DMS 273 treated with DMSO at 0.1 percent for 48 hours (cell line): ENCODE data around the gene GLCCI1.
"Not testable (repeated sequence)": the region's sequence is repeated elsewhere in the genome, so short reads cannot be mapped to it uniquely, and the experiment has no call there.

Experiments used
- DNase-seq: peaks from one replicate; lab custom pipeline; 2025; lab: John Stamatoyannopoulos, UW

Gene GLCCI1

DNA sequence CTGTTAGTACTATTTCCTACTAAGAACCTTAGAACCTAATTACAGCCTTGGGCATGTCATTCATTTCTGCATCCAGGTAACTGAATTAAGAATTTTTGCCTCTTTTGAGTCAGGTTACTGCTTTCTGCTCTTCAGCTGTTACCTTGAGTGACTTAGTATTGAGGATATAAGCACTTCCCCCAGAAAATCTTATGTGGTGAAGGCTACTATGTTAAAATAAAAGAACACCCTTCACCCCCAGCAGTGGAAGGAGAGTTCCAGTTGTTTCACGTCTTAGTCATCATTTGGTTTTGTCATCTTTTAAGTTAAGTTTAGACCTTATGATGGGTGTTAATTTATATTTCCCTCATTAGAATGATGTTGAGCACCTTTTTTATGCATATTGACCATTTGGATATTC is 82.8 kb downstream of the GLCCI1 start:
- no peak for DNase-seq

DNA sequence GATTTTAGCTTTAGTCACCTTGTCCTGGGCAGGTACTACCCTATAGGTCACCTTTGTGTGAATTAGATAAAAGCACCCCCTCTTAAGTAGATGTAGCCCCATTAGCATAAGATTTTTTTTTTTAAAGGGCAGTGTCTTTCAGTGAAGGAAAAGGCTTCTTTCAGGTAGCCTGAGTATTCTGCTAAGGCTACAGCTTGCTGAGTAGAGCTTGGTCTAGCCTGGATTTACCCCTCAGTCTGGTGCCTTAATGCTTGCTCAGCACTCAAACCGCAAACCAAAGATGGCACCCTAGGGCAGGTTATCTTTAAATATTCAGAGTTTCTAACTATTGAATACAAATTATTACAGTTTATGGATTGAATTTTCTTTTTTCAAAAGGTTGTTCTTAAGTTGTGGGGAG is 83.4 kb downstream of the GLCCI1 start:
- no peak for DNase-seq

DNA sequence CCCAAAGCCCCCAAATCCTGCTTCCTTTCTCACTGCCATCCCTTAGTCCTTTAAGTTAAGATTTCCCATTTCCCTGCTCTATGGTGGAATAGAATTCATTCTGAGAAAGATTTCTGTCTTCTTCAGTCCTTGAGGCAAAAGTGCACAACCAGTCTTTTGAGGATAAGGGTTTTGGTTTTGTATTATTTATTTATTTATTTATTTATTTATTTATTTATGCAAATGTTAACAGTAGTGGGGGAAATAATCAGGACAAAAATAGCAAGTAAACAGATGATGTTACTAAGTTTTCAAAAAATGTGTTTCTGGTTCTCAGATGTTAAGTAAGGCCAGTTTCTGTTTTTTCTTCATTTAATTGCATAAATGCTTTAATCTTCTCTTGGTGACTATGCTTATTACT is 84.2 kb downstream of the GLCCI1 start:
- DNase-seq, result no peak

DNA sequence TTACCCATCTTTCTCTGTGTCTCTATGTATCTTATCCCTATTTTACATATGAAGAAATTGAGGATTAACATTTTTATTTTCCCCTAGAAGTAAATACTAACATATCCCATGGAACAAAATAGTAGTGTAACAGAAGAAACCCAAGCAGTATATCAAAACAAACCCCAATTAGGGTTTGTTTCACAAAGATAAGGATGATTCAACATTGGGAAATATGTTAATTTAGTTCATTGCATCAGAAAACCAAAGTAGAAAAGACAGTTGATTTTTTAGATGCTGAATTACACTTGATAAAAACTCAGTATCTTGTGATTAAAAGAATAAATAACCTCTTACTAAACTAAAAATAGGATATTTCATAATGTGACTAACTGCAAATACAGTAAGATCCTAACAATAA is 87.8 kb downstream of the GLCCI1 start:
- DNase-seq, result no peak

DNA sequence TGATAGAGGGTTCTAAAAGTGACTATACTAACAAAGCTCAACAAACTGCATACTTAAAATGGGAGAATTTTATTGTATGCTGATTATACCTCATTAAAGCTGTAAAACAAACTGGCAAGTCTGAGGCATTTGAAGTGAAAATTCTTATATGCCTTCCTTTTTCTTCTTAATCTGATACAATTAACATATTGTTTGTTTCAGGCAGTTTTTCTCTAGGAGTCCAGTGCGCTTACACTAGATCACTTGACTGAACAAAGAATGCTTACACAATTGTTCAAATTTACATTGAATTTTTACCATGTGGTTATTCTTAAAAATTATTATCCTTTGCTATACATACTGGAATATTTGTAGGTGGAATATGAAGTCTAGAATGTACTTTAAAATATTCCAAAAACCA is 89.0 kb downstream of the GLCCI1 start:
- no peak for DNase-seq

DNA sequence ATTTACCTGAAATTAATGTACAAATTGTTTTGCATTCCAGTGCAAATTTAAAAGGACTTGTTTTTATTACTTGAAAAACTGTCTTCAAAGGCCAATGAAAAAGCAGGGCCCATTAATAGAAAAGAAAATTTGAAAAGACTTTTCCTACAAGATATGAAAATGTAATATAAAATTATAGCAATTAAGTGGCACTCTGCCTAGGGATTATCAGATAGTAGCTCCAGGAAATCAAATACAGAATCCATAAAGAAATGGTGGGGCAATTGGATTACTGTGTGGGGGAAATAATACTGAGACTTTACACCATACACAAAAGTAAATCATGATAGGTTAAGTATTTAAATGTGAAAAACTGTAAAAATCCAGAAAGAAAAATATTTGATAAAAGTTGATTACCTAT is 89.7 kb downstream of the GLCCI1 start:
- no peak for DNase-seq

DNA sequence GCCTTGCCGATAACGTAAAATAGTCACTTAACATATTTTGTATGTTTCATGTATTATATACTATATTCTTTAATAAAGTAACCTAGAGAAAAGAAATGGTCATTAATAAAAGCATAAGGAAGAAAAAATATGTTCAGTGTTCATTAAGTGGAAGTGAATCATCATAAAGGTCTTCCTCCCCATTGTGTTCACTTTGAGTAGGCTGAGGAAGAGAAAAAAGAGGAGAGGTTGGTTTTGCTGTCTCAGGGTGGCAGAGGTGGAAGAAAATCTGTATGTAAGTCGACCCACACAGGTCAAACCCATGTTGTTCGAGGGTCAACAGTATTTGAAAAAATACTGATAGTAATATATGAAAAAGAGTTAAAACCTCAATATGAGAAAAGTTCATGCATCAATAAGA is 90.3 kb downstream of the GLCCI1 start:
- no peak for DNase-seq

DNA sequence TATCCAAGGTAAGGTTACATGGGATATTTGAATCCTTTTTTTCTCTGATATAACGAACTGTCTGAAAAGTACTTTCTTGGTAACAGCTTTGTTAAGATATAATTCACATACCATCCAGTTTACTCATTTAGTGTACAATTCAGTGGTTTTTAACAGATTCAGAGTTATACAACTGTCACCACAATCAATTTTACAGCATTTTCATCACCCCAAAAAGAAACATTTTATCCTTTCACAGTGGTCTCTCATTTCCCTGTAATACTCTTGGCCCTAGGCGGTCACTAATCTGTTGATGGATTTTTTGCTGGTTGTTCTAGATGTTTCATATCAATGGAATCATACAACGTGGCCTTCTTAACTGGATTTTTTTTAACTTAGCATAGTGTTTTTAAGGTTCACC is 91.6 kb downstream of the GLCCI1 start:
- no peak for DNase-seq

DNA sequence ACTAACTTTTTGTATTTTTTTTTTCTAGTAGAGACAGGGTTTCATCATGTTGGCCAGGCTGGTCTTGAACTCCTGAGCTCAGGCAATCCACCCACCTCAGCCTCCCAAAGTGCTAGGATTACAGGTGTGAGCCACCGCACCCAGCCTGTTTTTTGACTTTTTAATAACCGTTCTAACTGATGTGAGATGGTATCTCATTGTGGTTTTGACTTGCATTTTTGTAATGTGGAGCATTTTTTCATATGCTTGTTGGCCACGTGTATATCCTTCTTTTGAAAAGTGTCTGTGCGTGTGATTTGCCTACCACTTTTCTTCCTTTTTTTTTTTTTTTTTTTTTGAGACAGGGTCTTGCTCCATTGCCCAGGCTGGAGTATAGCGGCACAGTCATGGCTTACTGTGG is 94.7 kb downstream of the GLCCI1 start:
- not testable (repeated sequence) for DNase-seq

DNA sequence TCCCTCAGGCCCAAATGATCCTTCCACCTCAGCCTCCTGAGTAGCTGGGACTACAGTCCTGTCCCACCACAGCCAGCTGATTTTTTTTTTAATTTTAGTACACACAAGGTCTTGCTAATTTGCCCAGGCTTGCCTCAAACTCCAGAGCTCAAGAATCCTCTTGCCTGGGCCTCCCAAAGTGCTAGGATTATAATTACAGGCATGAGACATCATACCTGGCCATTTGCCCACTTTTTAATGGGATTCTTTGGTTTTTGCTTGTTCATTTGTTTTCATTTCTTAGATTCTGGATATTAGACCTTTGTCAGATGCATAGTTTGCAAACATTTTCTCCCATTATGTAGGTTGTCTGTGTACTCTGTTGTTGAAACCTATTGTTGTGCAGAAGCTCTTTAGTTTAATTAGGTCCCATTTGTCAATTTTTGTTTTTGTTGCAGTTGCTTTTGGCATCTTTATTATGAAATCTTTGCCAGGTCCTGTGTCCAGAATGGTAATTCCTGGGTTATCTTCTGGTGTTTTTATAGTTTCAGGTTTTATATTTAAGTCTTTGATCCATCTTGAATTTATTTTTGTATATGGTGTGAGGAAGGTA is 95.2 kb downstream of the GLCCI1 start:
- no peak for DNase-seq

DNA sequence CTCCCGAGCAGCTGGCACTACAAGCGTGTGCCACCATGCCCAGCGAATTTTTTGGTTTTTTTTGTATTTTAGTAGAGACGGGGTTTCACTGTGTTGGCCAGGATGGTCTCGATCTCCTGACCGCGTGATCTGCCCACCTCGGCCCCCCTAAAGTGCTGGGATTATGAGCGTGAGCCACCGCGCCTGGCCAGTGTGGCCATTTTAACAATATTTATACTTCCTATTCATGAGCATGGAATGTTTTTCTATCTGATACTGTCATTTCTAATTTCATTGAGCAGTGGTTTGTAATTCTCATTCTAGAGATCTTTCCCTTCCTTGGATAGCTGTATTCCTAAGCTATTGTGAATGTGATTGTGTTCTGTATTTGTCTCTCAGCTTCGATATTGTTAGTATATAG is 96.2 kb downstream of the GLCCI1 start:
- no peak for DNase-seq

DNA sequence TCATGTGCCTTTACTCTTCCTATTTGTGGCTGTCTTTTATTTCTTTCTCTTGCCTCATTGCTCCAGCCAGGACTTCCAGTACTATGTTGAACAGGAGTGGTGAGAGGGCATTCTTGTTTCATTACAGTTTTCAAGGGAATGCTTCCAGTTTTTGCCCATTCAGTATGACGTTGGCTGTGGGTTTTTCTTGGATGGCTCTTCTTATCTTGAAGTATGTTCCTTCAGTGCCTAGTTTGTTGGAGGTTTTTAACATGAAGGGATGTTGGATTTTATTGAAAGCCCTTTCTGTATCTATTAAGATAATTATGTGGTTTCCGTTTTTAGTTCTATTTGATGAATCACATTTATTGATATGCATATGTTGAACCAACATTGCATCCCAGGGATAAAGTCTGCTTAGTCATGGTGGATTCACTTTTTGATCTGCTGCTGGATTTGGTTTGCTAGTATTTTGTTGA is 96.8 kb downstream of the GLCCI1 start:
- DNase-seq, result no peak

DNA sequence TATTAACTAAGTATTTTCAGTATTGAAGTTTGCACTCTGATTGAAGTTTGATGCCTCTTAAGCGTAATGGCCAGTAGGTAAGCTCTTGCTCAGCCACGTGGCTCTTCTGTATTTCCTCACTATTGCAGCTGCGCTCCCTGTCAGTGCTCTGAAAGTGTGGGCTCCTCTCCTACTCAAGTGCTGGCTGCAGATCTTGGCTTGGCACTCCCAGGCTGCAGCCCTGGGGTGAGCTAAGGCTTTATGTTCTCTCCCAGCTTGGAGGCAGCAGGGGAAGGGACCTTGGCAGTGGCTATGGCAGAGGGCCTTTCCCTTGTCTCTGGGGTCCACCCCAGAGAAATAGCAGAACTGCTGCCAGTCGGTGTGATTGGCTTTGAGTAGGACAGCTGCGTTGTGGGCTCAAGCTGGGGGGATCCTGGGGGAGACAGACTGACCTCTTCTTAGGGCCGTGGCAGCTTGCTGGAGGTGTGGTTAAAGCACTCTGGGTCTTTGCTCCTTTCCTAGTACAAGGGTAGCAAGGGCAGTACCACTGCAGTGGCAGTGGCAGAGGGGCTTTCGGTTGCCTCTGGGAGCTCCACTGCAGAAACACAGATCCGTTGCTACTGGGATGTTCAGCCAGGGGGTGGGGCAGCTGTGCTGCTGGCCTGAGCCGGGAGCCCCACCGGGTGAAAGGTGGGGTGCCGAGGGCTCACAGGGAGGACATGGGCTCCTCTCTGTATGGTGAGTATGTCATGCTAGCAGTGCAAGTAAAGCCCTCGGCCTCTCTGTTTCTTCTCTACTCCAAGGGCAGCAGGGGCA is 100.5 kb downstream of the GLCCI1 start:
- no peak for DNase-seq

DNA sequence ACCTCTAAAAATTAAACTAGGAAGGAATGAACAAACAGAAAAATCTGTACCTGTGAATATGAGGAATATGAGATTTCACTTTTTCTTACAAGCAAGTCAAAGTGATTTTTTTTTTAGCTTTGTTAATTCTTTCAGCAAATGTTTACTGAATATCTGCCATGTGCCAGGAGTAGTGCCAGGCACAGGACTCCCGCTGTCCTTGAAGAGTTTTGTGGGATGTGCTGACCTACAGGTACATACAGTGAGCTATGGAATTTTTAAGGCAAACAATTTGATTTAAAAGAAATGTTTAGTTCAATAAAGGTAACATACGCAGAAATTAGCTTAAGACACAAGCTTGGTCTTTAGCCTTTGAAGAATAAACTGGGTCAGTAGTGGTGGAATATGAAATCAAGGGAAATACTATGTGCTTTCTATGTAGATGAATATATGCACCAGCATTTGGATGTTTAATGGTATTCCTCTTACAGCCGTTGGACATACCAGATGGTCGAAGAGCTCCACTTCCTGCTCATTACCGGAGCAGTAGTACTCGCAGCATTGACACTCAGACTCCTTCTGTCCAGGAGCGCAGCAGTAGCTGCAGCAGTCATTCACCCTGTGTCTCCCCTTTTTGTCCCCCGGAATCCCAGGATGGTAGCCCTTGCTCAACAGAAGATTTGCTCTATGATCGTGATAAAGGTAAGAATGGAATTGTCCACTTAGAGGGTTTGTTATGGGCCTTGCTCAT is 102.0 kb downstream of the GLCCI1 start:
- peak; percentile 33 for DNase-seq

DNA sequence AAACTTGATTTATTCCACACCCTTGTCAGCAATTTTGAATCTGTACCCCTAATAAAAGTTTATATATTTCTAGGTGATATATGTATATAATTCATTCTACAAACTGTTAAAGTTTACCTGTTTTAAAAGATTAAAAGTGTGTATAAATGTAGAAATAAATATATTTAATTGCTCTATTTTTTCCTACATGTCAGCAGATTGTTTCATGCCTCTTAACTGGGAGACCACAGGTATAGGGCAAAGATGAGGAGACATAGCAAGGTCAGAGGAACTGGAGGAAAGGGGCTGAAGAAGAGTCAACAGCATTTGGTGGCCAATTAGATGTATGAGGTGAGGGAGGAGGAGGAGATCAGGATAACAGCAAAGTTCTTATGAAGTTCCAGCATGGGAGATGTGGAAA is 109.8 kb downstream of the GLCCI1 start:
- DNase-seq, result no peak

DNA sequence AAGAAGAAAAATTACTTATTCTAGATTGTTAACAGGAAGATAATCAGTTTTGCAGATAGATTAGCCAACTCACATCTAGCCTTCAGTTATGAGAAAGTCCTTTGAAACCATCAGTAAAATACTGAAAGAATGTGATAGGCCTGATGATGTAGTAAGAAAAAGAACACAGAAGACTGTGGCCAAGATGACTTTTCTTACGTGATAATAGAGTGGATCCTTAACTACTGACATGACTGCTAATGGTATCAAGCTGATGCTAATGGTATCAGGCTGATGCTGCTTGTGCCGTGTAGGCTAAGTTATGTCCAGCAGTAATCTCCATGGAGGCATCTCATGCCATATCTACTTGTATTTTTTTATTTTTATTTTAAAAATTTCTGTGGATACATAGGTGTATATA is 114.2 kb downstream of the GLCCI1 start:
- no peak for DNase-seq

DNA sequence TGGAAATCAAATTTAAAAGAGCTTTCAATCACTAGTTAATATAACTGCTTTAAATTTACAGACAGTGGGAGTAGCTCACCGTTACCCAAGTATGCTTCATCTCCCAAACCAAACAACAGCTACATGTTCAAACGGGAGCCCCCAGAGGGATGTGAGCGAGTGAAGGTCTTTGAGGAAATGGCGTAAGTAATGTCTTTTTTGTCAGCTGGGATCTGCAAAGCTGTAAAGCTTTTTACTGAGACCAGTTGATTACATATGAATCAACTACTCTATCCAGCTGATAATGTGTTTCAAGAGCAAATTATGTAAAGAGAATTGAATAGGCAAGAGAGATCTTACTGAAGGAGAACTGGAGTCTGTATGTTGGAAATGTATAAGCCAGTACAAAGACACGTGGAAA is 116.2 kb downstream of the GLCCI1 start:
- no peak for DNase-seq

DNA sequence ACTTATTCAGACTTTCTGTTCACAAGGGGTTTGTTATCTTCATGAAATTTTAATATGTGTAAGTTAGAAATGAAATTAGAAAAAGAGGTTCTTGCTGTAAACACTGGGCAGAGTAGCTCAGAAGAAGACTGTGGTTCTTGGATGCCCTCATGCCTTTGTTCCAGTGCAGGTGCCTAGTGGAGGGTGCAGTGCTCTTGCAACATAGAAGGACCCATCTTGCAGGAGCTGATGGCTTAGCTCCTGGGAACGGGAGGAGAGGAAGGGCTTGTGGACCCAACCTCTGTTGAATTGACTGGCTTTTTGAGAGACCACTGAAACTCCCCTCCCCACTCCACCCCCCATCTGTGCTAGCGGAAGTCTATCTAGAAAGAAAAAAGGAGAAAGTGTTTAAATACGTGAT is 116.8 kb downstream of the GLCCI1 start:
- no peak for DNase-seq

DNA sequence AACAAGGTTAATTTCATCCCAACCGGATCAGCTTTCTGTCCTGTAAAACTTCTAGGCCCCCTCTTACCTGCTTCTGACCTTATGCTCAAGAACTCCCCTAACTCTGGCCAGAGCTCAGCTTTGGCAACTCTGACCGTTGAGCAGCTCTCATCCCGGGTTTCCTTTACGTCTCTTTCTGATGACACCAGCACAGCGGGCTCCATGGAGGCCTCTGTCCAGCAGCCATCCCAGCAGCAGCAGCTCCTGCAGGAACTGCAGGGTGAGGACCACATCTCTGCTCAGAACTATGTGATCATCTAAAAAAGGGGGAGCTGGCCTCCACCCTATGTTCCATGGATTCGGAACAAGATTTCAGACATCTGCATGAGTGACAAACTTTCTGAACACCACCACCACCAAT is 117.6 kb downstream of the GLCCI1 start:
- no peak for DNase-seq

DNA sequence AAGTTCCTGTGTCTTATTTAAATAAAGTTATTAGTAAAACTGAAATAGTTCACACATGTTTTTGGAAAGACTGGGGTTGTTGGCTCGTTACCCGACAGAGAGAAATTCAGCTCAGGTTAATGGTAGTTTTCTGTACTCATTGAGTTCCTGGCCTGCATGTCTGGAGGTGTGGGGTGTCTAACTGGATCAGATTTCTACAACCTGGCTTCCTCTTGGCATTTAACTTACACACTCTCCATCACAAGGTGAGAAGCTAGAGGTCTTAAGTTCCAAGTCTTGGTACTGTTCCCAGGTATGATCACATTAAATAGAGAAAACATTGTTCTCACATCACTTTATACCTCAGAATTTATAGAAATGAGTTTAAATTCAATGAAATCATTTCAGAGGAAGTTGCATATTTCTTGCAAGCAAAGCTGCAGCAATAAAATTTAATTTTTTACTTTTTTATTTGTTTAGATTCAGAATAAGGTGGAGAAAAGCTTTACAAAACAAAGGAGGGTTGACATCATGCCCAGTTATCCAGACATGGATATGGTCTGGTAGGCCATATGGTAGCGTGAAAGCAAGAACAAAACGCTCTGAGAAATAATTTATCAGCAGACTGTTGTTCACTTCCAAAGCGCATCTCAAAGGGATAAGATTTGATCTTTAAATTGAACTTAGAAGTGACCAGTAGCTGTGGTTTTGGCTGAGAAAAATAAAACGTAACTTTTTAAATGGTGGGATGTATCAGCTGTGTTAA is 120.6 kb downstream of the GLCCI1 start:
- no peak for DNase-seq

DNA sequence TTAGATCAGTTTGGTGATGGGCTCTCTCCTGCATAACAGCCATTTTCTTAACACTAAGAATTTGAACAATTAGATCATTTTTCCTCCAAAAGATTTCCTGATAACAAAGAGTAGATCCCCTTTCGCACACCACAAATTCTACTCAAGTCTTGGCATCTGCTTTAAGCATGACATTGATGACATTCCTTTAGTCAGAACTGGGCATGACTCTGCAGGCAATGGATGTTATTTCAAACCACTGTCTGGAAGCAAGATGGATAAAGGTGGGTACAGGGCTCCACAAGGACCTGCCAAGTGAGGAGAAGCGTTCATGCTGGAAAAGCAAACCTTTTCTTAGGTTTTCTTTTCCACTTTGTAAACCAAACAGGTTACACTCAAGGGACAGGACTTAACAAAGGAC is 123.5 kb downstream of the GLCCI1 start:
- no peak for DNase-seq
